Activated CD8-positive, alpha-beta T cell treated with anti-CD3 and anti-CD28 coated beads for 36 hours (primary cell): ENCODE measurements around the gene TUBAL3. TPM values are rescaled to one million over a fixed set of nuclear protein-coding genes. Genes with fewer than 3 reads are reported as not detected.
"Not testable (repeated sequence)": the region's sequence is repeated elsewhere in the genome, so short reads cannot be mapped to it uniquely, and the experiment has no call there.

Experiments
- ATAC-seq: fragments of 200-7000 bp; cut with Tn5 transposase; one replicate; pipeline ENCODE4 v1.10.0; 2021; ENCODE audit warnings: mild to moderate bottlenecking, moderate library complexity
- CTCF ChIA-PET: fragments of 350-600 bp; sonication (Branson Sonifier 250); formaldehyde crosslinking; loops from one replicate; lab custom pipeline; 2021; ENCODE audit warnings: antibody characterized with exemption; lab: Charles Lee
- POLR2A ChIA-PET: fragments of 350-600 bp; sonication (Branson Sonifier 250); formaldehyde crosslinking; loops from one replicate; lab custom pipeline; 2021; ENCODE audit warnings: antibody characterized with exemption; lab: Charles Lee
- DNase-seq: peaks from one replicate; pipeline ENCODE4 v3.0.0-alpha.2; 2020
- H3K27ac Mint-ChIP-seq: one replicate; pipeline ENCODE4 v1.8.0; 2021; ENCODE audit warnings: mild to moderate bottlenecking, mixed read lengths
- H3K27me3 Mint-ChIP-seq: one replicate; pipeline ENCODE4 v1.8.0; 2021; ENCODE audit warnings: mixed read lengths
- H3K36me3 Mint-ChIP-seq: one replicate; pipeline ENCODE4 v1.8.0; 2021; ENCODE audit warnings: low read depth, mixed read lengths
- H3K4me1 Mint-ChIP-seq: one replicate; pipeline ENCODE4 v1.8.0; 2021; ENCODE audit warnings: low read depth, mixed read lengths
- H3K4me3 Mint-ChIP-seq: one replicate; pipeline ENCODE4 v1.8.0; 2021; ENCODE audit warnings: mild to moderate bottlenecking, moderate library complexity, mixed read lengths
- H3K9me3 Mint-ChIP-seq: one replicate; pipeline ENCODE4 v1.8.0; 2021; ENCODE audit warnings: mixed read lengths
- CTCF ChIP-seq: fragments of 200-600 bp; IDR thresholded peaks from one replicate; pipeline ENCODE4 v1.8.0; 2022; ENCODE audit warnings: antibody characterized with exemption, mild to moderate bottlenecking
- intact Hi-C: fragments of 100-400 bp; cut with micrococcal nuclease; formaldehyde crosslinking; loops from one replicate; pipeline ENCODE4 v1.10.0; 2022
- total RNA-seq, 2 experiments: library from RNA; stranded (reverse); gene quantifications; one replicate each; pipeline ENCODE4 v1.2.3, GENCODE V29; 2021

TUBAL3 gene
- total RNA-seq, 2 experiments from 2014 or later = not detected

GRCh38 chr10:5385224-5385623 is 19.4 kb downstream of the TUBAL3 start:
- Mint-ChIP-seq H3K9me3 (peaks cover 9% of the 10 kb centered on the region), H3K36me3 (no peaks in the 10 kb centered on the region), H3K27ac (no peak overlapping the region), H3K4me1 (no peaks in the 10 kb centered on the region), H3K27me3 (peaks cover 3% of the 10 kb centered on the region), H3K4me3 (no peak overlapping the region)
- POLR2A ChIA-PET = no interaction called here
- intact Hi-C loops = no loop called here
- TF ChIP-seq CTCF = no peak
- no peak for ATAC-seq
- no peak for DNase-seq
- CTCF ChIA-PET = no interaction called here

- H3K27me3 Mint-ChIP-seq = peaks cover 3% of the 10 kb centered on the region
- no peaks in the 10 kb centered on the region for H3K4me1 Mint-ChIP-seq
- CTCF ChIA-PET = interaction anchor here (0.6 to 2.0 kb wide), 3 partner anchors 176 to 566 kb away, joined by 3 to 9 read pairs (median 5); no protein-coding TSS in a partner anchor
- POLR2A ChIA-PET = no interaction called here
- H3K27ac Mint-ChIP-seq = no peak overlapping the region
- H3K9me3 Mint-ChIP-seq = peaks cover 4% of the 10 kb centered on the region
- intact Hi-C loops = loop anchor here (5.0 kb wide), 1 partner anchor 534 kb away; no protein-coding TSS in a partner anchor
- DNase-seq (no peak), ATAC-seq (no peak)
- no peak overlapping the region for H3K4me3 Mint-ChIP-seq
- TF ChIP-seq CTCF = no peak
- H3K36me3 Mint-ChIP-seq = no peaks in the 10 kb centered on the region
These were observed 23.4 kb downstream of the TUBAL3 start for GRCh38 chr10:5381187-5381586.

- H3K9me3 Mint-ChIP-seq, H3K27ac Mint-ChIP-seq, POLR2A ChIA-PET, DNase-seq, H3K4me1 Mint-ChIP-seq, H3K27me3 Mint-ChIP-seq, H3K4me3 Mint-ChIP-seq, ATAC-seq, H3K36me3 Mint-ChIP-seq: not testable (repeated sequence)
- CTCF ChIA-PET = interaction anchor here (0.6 to 2.0 kb wide), 4 partner anchors 20 to 565 kb away, joined by 3 to 9 read pairs (median 5); no protein-coding TSS in a partner anchor
- intact Hi-C loops = loop anchor here (5.0 kb wide), 1 partner anchor 533 kb away; no protein-coding TSS in a partner anchor
These were observed 24.2 kb downstream of the TUBAL3 start for GRCh38 chr10:5380395-5380794.

- H3K4me3 Mint-ChIP-seq, H3K4me1 Mint-ChIP-seq, H3K9me3 Mint-ChIP-seq, DNase-seq, POLR2A ChIA-PET, H3K27me3 Mint-ChIP-seq, intact Hi-C loops, H3K27ac Mint-ChIP-seq, H3K36me3 Mint-ChIP-seq, ATAC-seq: not testable (repeated sequence)
- CTCF ChIA-PET = interaction anchor here (0.9 to 2.0 kb wide), 4 partner anchors 19 to 564 kb away, joined by 3 to 9 read pairs (median 5); no protein-coding TSS in a partner anchor
These were observed 25.4 kb downstream of the TUBAL3 start for GRCh38 chr10:5379202-5379601.

GRCh38 chr10:5376450-5376849 is 28.2 kb downstream of the TUBAL3 start:
- peaks cover 2% of the 10 kb centered on the region for H3K27me3 Mint-ChIP-seq
- ChIA-PET POLR2A (no interaction called here), CTCF (no interaction called here)
- no peaks in the 10 kb centered on the region for H3K36me3 Mint-ChIP-seq
- H3K4me3 Mint-ChIP-seq = no peak overlapping the region
- no peak overlapping the region for H3K27ac Mint-ChIP-seq
- TF ChIP-seq CTCF = no peak
- no peaks in the 10 kb centered on the region for H3K4me1 Mint-ChIP-seq
- intact Hi-C loops = no loop called here
- H3K9me3 Mint-ChIP-seq = peaks cover 4% of the 10 kb centered on the region
- DNase-seq (no peak), ATAC-seq (no peak)

GRCh38 chr10:5373891-5374611 is 30.6 kb downstream of the TUBAL3 start:
- CTCF ChIA-PET = interaction anchor here (1.3 to 1.5 kb wide), 2 partner anchors 524 to 558 kb away, joined by 3 read pairs; no protein-coding TSS in a partner anchor
- no peak overlapping the region for H3K27ac Mint-ChIP-seq
- ATAC-seq (no peak), DNase-seq (no peak)
- H3K27me3 Mint-ChIP-seq = peaks cover 2% of the 10 kb centered on the region
- H3K9me3 Mint-ChIP-seq = peaks cover 10% of the 10 kb centered on the region
- intact Hi-C loops = no loop called here
- H3K4me1 Mint-ChIP-seq = no peaks in the 10 kb centered on the region
- no peak overlapping the region for H3K4me3 Mint-ChIP-seq
- POLR2A ChIA-PET = no interaction called here
- no peaks in the 10 kb centered on the region for H3K36me3 Mint-ChIP-seq
- no peak for TF ChIP-seq CTCF
